Type B pancreatic cell (in vitro differentiated cells): ENCODE measurements around the gene RPL15. TPM values are rescaled to one million over a fixed set of nuclear protein-coding genes. Genes with fewer than 3 reads are reported as not detected.

Experiments
- DNase-seq: peaks from one replicate; pipeline ENCODE4 v3.0.0; 2021; ENCODE audit warnings: mixed read lengths; ENCODE audit not compliant: unreplicated experiment; ENCODE audit errors: extremely low spot score
- H3K27ac Mint-ChIP-seq: 2 replicates; pipeline ENCODE4 v1.8.0; 2021; ENCODE audit warnings: mild to moderate bottlenecking, mixed read lengths
- H3K27me3 Mint-ChIP-seq: 2 replicates; pipeline ENCODE4 v1.8.0; 2021; ENCODE audit warnings: mixed read lengths
- H3K36me3 Mint-ChIP-seq: 2 replicates; pipeline ENCODE4 v1.8.0; 2021; ENCODE audit warnings: mixed read lengths
- H3K4me1 Mint-ChIP-seq: one replicate; pipeline ENCODE4 v1.8.0; 2021; ENCODE audit warnings: mixed read lengths; ENCODE audit not compliant: unreplicated experiment
- H3K4me3 Mint-ChIP-seq: 2 replicates; pipeline ENCODE4 v1.8.0; 2021; ENCODE audit warnings: mild to moderate bottlenecking, mixed read lengths
- H3K9me3 Mint-ChIP-seq: 2 replicates; pipeline ENCODE4 v1.8.0; 2021; ENCODE audit warnings: mixed read lengths
- total RNA-seq: library from RNA; stranded (reverse); gene quantifications from 2 replicates; pipeline ENCODE4 v1.2.1, GENCODE V29; 2021; ENCODE audit warnings: low replicate concordance
- TF ChIP-seq, protein P1 (sequence below): fragments of 200-600 bp; sonication (generic); conservative IDR thresholded peaks from 2 replicates; pipeline ENCODE4 v1.5.0; 2021; ENCODE audit warnings: antibody characterized with exemption, mild to moderate bottlenecking

RPL15 gene
- total RNA-seq, 1 donor from 2014 or later, result 2,257 TPM

DNA sequence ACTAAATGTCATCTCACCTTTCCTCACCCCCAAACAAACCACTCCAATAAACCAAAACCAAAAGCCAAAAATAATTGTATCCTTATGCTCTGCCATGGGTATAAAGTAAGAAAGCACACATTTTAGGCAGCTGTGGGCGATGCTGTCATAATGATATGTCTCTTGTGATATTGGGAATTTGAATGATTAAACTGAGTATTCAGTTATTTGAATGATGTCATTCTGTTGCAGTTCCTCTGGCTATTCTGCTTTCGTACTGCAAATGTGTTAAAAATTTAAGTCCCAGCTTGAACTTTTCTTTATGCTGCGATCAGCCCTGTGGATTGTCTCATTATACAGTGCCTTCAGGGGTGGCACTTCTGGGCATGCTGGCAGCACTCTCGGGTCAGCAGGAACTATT, 17.3 kb downstream of the RPL15 start:
- H3K4me1 Mint-ChIP-seq, result peaks cover 13% of the 10 kb centered on the region
- peaks cover 4% of the 10 kb centered on the region for H3K9me3 Mint-ChIP-seq
- DNase-seq, result no peak
- no peak overlapping the region for H3K4me3 Mint-ChIP-seq
- H3K27ac Mint-ChIP-seq, result no peak overlapping the region
- TF ChIP-seq, protein P1, sequence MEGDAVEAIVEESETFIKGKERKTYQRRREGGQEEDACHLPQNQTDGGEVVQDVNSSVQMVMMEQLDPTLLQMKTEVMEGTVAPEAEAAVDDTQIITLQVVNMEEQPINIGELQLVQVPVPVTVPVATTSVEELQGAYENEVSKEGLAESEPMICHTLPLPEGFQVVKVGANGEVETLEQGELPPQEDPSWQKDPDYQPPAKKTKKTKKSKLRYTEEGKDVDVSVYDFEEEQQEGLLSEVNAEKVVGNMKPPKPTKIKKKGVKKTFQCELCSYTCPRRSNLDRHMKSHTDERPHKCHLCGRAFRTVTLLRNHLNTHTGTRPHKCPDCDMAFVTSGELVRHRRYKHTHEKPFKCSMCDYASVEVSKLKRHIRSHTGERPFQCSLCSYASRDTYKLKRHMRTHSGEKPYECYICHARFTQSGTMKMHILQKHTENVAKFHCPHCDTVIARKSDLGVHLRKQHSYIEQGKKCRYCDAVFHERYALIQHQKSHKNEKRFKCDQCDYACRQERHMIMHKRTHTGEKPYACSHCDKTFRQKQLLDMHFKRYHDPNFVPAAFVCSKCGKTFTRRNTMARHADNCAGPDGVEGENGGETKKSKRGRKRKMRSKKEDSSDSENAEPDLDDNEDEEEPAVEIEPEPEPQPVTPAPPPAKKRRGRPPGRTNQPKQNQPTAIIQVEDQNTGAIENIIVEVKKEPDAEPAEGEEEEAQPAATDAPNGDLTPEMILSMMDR, result no peak
- H3K36me3 Mint-ChIP-seq, result no peaks in the 10 kb centered on the region
- peaks cover 3% of the 10 kb centered on the region for H3K27me3 Mint-ChIP-seq

DNA sequence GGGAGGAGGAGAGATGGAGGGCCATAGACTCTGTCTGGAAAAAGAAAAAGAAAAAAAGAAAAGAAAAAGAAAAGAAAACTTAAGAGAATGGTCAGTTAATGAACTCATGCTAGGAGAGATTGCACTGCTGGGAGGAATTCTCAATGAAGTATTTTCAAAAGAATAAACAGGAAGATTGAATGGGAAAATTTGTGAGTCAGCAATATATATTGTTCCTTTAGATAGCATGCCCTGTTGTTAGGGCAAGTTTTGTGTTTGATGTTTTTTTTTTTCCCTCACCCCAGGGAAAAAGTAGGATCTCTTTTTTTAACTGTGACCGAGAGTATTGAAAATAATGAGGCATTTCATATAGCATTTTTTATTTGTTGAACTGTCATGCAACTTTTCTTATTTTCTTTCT, 20.4 kb downstream of the RPL15 start:
- DNase-seq, result no peak
- Mint-ChIP-seq H3K4me3 (no peak overlapping the region), H3K27me3 (peaks cover 3% of the 10 kb centered on the region), H3K4me1 (peaks cover 7% of the 10 kb centered on the region), H3K36me3 (no peaks in the 10 kb centered on the region), H3K9me3 (peaks cover 4% of the 10 kb centered on the region), H3K27ac (peak overlapping the region; percentile 43)
- TF ChIP-seq, protein P1, result no peak

DNA sequence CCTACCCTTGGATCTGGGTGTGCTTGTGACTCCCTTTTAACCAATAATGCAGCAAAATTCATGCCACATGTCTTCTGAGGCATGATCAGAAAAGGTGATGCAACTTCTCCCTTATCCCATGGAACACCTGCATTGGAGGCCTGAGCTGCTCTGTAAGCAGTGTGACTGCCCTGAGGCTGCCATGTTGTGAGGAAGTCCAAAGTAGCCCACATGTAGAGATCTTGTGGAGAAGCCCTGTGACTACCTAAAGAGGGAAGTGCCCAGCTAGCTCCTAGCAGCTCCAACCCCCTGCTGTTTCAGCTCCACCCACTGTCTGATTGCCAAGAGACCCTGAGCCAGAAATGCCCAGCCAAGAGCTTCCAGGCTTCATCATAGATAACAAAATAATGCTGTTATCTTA, 21.8 kb downstream of the RPL15 start:
- no peaks in the 10 kb centered on the region for H3K36me3 Mint-ChIP-seq
- DNase-seq, result no peak
- TF ChIP-seq, protein P1, result no peak
- peaks cover 11% of the 10 kb centered on the region for H3K4me1 Mint-ChIP-seq
- H3K4me3 Mint-ChIP-seq, result no peak overlapping the region
- H3K9me3 Mint-ChIP-seq, result peaks cover 4% of the 10 kb centered on the region
- peaks cover 9% of the 10 kb centered on the region for H3K27me3 Mint-ChIP-seq
- H3K27ac Mint-ChIP-seq, result no peak overlapping the region

DNA sequence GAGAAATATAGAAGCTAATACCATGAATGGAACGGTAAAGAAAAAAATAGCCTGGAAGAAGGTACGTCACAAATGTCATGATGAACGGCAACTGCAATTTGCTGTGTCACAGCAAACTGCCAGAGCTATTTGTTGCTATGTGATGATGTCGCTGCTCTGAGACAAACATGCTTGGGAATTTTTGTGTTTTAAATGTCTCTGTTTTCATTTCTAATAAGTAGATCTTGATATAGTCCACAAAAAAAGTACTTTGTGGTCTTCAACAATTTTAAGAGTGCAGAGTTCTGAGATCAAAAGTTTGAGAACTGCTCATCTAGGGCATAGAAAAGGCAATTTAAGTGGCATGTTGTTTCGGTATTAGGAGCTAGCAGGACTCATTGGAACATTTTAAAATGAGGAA, 23.8 kb downstream of the RPL15 start:
- Mint-ChIP-seq H3K27ac (no peak overlapping the region), H3K9me3 (peaks cover 4% of the 10 kb centered on the region), H3K27me3 (peaks cover 18% of the 10 kb centered on the region), H3K4me3 (no peak overlapping the region), H3K4me1 (peaks cover 17% of the 10 kb centered on the region), H3K36me3 (no peaks in the 10 kb centered on the region)
- no peak for DNase-seq
- TF ChIP-seq, protein P1, result no peak

DNA sequence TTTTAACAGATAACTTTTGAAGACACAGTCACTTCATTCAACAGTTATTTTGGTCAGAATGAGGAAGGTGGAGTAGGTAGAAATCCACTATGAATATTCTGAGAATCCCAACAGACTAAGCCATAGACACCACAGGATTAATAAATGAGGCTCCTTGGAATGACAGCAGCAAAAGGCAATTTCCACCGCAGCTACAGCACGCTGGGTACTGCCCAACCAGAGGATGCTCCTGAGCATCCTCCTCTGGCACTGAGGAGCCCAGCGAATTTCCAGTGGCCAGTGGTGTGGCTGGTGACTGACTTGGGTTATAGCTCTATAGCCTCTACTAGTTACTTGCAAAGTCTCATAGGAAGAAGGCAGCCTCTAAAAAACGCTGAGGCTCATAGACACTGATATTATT, 24.5 kb downstream of the RPL15 start:
- TF ChIP-seq, protein P1, result no peak
- H3K36me3 Mint-ChIP-seq, result no peaks in the 10 kb centered on the region

DNA sequence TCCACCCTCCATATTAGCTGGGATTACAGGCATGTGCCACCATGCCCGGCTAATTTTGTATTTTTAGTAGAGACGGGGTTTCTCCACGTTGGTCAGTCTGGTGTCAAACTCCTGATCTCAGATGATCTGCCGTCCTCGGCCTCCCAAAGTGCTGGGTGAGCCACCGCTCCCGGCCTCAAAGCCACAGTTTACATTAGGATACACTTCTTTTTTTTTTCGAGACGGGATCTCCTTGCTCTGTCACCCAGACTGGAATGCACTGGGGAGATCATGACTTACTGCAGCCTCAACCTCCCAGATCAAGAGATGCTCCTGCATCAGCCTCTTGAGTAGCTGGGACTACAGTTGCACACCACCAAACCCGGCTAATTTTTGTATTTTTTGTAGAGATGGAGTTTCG, 25.6 kb downstream of the RPL15 start:
- Mint-ChIP-seq H3K4me3 (no peak overlapping the region), H3K36me3 (no peaks in the 10 kb centered on the region), H3K4me1 (peaks cover 19% of the 10 kb centered on the region), H3K9me3 (peaks cover 4% of the 10 kb centered on the region), H3K27me3 (peaks cover 17% of the 10 kb centered on the region), H3K27ac (peak overlapping the region; percentile 39)
- DNase-seq, result no peak
- TF ChIP-seq, protein P1, result no peak

More for the DNA sequence above, 24.5 kb downstream of the RPL15 start:
- Mint-ChIP-seq H3K9me3 (peaks cover 4% of the 10 kb centered on the region), H3K4me3 (no peak overlapping the region), H3K27me3 (peaks cover 20% of the 10 kb centered on the region), H3K4me1 (peaks cover 17% of the 10 kb centered on the region), H3K27ac (no peak overlapping the region)
- DNase-seq, result no peak
